GM12874 (cell line): ENCODE measurements around the gene POLN.

Experiments
- TF ChIP-seq, protein P1 (sequence below): IDR thresholded peaks from 2 replicates; pipeline ENCODE4 v1.5.1; 2011; ENCODE audit warnings: low read depth, mild to moderate bottlenecking, control low read depth, low read length, moderate library complexity; ENCODE audit not compliant: insufficient read depth

The POLN gene

DNA sequence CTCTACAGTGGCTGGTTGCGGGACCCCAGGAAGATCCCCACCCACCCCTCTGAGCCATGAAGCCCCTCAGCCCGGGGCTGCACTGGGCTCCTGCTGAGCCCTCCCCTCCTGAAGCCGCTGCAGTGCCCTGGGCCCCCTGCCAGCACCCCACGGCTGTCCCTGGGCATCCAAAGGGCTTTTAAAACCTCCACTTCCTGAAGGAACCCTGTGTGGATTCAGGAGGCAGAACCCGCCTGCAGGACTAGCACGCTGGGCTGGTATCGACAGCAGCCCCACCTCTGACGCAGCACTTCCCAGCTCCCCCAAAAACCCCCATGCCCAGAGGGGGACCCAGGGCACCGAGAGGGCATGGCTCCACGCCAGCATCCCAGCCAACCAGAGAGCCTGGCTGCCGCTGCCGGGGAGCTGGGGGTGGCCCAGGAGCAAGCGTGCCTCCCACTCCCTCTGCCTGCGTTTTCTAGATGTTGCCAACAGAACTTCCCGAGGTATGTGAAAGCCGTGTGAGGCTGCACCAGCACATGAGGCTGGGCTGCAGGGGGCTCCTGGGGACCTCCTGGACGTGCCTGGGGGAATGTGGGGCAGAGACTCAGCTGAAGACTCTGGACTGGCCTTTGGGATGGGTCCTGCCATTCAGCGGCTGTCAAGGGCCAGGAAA lies 13.7 kb upstream of the POLN start:
- TF ChIP-seq, protein P1, sequence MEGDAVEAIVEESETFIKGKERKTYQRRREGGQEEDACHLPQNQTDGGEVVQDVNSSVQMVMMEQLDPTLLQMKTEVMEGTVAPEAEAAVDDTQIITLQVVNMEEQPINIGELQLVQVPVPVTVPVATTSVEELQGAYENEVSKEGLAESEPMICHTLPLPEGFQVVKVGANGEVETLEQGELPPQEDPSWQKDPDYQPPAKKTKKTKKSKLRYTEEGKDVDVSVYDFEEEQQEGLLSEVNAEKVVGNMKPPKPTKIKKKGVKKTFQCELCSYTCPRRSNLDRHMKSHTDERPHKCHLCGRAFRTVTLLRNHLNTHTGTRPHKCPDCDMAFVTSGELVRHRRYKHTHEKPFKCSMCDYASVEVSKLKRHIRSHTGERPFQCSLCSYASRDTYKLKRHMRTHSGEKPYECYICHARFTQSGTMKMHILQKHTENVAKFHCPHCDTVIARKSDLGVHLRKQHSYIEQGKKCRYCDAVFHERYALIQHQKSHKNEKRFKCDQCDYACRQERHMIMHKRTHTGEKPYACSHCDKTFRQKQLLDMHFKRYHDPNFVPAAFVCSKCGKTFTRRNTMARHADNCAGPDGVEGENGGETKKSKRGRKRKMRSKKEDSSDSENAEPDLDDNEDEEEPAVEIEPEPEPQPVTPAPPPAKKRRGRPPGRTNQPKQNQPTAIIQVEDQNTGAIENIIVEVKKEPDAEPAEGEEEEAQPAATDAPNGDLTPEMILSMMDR: no peak

DNA sequence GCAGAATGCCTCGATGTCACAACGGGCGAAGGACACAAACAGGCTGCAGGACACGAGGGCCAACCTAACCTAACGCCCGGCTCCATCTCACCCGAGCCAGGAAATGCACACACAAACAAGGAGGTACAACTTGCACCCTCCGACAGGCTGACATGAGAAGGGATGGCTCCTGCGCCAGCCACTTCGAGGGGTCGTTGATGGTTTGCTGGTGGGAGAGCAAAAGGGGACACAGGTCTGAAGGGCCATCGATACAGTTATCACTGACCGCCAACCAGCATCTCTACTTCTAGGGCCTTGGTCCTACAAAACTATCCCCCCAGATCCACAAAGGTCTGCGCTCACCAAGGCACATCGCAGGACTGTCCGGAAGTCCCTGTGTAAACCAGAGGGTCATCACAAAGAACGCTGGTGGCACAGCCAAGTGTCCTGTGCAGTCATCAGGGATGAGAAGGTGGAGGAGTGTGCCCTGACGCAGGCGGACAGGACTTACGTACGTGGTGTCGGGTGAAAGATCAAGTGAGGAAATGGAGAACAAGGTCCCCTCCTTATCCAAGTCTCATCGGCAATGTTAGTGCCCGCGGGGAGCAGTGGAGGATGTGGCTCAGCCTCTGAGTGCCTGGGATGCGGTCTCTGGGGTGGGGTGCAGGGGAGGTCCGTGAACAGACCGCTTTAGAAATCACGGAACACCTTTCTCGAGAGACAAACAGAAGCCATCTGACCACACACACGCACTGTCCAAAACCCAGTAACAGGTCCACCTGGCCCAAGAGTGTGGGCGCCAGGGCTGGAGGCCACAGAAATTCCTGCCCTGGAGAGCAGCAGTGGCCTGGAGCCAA lies 13.0 kb upstream of the POLN start:
- TF ChIP-seq, protein P1: no peak

DNA sequence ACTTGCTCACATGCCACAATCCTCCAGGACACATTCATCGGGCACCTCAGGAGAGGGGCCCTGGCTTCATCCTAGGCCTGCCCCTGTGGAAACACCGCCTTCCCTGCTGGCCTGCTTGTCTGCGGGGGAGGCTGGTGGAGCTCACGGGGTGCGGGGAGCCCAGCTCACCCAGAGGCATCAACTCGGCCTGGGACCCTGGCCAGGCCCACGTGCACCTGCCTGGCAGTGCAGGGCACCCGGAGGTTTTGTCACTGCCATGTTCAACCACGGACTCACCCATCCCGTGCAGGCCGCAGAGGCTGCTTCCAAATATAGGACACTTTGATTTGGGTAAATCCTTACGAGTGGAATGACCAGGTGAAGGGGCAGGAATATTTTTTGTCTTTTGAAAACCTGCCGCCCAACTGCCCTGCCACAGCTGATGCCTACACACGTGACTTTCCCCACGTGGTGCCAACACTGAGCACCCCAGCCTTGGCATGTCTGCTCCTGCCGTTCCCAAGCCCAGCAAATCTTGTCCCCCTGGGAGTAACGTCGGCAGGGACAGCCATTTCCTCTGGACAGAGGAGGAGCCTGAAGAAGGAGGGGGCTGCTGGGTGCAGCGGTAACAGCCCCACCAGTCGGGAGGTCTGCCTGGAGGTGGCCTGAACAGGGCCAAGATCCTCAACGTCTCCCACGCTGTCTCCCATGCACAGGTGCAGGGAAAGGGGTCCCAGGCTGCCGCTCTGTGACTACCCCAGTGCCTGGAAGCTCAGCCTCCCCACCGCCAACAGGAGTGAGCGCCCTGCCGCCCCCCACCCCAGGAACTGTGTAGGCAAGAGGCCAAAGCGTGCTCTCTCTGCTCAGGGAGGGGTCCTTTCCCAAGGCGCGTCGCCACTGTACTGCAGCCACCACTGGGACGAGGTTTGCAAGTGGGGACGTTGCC lies 11.5 kb upstream of the POLN start:
- TF ChIP-seq, protein P1: no peak

GRCh38 chr4:2252530-2253091 lies 10.7 kb upstream of the POLN start:
- TF ChIP-seq, protein P1: no peak

- TF ChIP-seq, protein P1: no peak
These were observed 10.0 kb upstream of the POLN start for GRCh38 chr4:2251795-2252529.

DNA sequence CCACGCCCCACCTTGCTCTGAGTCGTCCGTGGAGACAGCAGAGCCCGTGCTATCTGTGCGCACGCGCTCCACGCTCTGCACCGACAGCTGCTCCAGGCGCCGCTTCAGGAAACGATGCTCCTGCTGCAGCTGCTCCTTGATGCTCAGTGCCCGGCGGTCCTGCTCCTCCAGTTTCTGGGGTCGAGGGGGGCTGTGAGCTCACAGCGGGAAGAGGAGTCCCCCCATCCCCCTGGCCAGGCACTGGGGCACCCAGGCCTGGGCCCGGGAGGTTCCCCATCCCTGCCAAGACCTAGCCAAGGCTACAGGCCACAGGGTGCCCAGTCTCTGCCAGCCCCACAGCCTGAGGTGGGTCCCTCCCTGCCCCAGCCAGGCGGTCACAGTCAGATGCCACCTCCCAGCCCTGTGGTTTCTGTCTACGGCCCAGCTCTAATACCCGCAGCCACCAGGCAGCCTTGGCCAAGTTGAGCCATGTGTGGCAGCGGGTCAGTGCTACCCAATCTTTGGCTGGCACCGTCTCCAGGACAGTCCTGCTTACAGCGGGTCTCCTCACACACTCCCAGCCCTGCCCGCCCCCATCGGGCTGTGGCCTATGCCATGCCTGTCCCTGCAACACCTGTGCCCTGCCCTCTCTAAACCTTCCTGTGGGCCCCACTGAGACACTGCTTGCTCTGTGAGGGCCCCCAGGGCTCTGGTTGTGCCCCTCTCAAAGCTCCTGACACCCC lies 9.3 kb upstream of the POLN start:
- TF ChIP-seq, protein P1: no peak
